ENCODE data around the gene TSPY1.
"Not testable (repeated sequence)": the region's sequence is repeated elsewhere in the genome, so short reads cannot be mapped to it uniquely, and the experiment has no call there.

The TSPY1 gene

GRCh38 chrY:9466655-9467054, at the start of gene TSPY1:
TSS of gene TSPY1 (plus strand) at chrY:9466955. CDS start at chrY:9467001, 46 bp downstream.
- DNase-seq = not testable (repeated sequence)

GRCh38 chrY:9486967-9487366, 20.2 kb downstream of the TSPY1 start, which contains the start of gene TSPY9:
TSS of gene TSPY9 (plus strand) at chrY:9487267. CDS start at chrY:9487313, 46 bp downstream.
- not testable (repeated sequence) for DNase-seq

- not testable (repeated sequence) for DNase-seq
These were observed 37.6 kb downstream of the TSPY1 start for GRCh38 chrY:9504396-9504795.

GRCh38 chrY:9516287-9516686, 49.5 kb downstream of the TSPY1 start:
- DNase-seq = not testable (repeated sequence)
